ENCODE data around the gene TRMT44.

GRCh38 chr4:8412288-8412687 is 28.3 kb upstream of the TRMT44 start:
- TF ChIP-seq POLR2A (IDR thresholded peaks at IDR 0.05; ENCODE audit: low read length) = no peak
- no peak for TF ChIP-seq GATA1 (IDR thresholded peaks at IDR 0.05; ENCODE audit: low read depth, low read length)
